ENCODE results near the gene FGD5. TPM values are rescaled to one million over a fixed set of nuclear protein-coding genes. Genes with fewer than 3 reads are reported as not detected.

FGD5 gene
- total and polyA plus RNA-seq, 2 experiments from 2014 or later: 7.4 to 12.2 TPM

- TF ChIP-seq, protein P1, sequence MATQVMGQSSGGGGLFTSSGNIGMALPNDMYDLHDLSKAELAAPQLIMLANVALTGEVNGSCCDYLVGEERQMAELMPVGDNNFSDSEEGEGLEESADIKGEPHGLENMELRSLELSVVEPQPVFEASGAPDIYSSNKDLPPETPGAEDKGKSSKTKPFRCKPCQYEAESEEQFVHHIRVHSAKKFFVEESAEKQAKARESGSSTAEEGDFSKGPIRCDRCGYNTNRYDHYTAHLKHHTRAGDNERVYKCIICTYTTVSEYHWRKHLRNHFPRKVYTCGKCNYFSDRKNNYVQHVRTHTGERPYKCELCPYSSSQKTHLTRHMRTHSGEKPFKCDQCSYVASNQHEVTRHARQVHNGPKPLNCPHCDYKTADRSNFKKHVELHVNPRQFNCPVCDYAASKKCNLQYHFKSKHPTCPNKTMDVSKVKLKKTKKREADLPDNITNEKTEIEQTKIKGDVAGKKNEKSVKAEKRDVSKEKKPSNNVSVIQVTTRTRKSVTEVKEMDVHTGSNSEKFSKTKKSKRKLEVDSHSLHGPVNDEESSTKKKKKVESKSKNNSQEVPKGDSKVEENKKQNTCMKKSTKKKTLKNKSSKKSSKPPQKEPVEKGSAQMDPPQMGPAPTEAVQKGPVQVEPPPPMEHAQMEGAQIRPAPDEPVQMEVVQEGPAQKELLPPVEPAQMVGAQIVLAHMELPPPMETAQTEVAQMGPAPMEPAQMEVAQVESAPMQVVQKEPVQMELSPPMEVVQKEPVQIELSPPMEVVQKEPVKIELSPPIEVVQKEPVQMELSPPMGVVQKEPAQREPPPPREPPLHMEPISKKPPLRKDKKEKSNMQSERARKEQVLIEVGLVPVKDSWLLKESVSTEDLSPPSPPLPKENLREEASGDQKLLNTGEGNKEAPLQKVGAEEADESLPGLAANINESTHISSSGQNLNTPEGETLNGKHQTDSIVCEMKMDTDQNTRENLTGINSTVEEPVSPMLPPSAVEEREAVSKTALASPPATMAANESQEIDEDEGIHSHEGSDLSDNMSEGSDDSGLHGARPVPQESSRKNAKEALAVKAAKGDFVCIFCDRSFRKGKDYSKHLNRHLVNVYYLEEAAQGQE (IDR thresholded peaks at IDR 0.05; ENCODE audit: unreplicated experiment): no peak
- no peak for TF ChIP-seq CTCF (conservative IDR thresholded peaks at IDR 0.05; ENCODE audit: low read depth in 2 of 2)
These were observed 5.9 kb downstream of the FGD5 start (continued) for GRCh38 chr3:14824646-14825045.

DNA sequence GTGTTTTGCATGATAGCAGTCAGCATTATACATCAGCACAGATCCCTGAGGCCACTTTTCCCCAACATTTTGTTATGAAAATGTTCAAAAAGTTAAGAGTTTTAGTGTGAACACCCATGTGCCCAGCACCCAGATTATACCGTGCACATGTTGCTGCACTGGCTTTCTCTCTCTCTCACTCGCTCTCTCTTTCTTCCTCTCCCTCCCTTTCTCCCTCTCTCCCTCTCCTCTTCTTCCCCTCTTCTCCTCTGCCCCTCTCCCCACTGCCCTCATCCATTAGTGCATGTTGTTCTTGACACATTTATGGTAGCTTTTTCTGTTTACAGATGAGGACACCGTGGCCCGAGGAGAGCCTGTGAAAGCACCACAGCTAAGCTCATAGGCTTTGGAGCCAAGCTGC, 7.3 kb downstream of the FGD5 start:
- Histone ChIP-seq H2AFZ (no peak overlapping the region), H3K4me2 (no peak overlapping the region), H3K27me3 (ENCODE audit: insufficient read depth) (no peaks in the 10 kb centered on the region), H4K20me1 (replicated peaks; ENCODE audit: insufficient read depth) (no peaks in the 10 kb centered on the region), H3F3A (replicated peaks; ENCODE audit: low read depth) (no peaks in the 10 kb centered on the region), H3K9me2 (ENCODE audit: insufficient read depth) (no peaks in the 10 kb centered on the region), H3K4me1 (ENCODE audit: insufficient read depth) (peaks cover 16% of the 10 kb centered on the region), H3K36me3 (ENCODE audit: insufficient read depth) (no peaks in the 10 kb centered on the region), H3K27ac (ENCODE audit: low read depth) (no peak overlapping the region), H3K4me3 (no peak overlapping the region), H3K79me2 (replicated peaks; ENCODE audit: insufficient read depth) (no peaks in the 10 kb centered on the region; the same call in 1 of the 2 replicates)
- H3K4me1 Mint-ChIP-seq: peaks cover 48% of the 10 kb centered on the region
- peaks cover 9% of the 10 kb centered on the region for H3K27me3 Mint-ChIP-seq (ENCODE audit: insufficient read depth, low read depth, poor library complexity)
- no peaks in the 10 kb centered on the region; the same call in 2 of the 3 replicates for H3K9me3 Mint-ChIP-seq
- no peaks in the 10 kb centered on the region; the same call in 1 of the 3 replicates for H3K36me3 Mint-ChIP-seq (ENCODE audit: low read depth)
- H3K27ac Mint-ChIP-seq: no peak overlapping the region
- TF ChIP-seq NANOG (IDR thresholded peaks at IDR 0.05; ENCODE audit: borderline replicate concordance) (no peak), ZNF114 (CRISPR knock-in tag; IDR thresholded peaks at IDR 0.05) (no peak), STAT1 (IDR thresholded peaks at IDR 0.05; ENCODE audit: unreplicated experiment) (no peak)
- no peak for ATAC-seq
- H3K4me3 Mint-ChIP-seq: no peak overlapping the region
- DNase-seq (ENCODE audit: low spot score): no peak

DNA sequence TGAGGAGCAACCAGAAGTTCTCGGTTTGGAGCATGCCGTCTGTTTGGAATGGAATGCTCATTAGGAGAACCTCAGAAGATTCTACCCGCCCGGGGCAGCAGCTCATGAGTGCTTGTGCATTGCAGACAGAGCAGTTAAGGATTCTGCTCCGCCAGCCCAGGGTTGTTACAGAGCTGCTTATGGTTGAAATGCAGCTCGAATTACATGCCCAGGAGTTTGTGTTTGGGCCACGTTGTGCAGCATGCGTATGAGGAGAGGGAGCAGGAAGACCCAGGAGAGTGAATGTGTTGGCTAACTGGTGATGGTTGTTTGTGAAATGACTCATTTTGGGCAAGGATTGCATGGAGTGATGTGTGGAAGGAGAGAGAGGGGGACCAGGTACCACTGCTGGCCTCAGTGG, 9.0 kb downstream of the FGD5 start:
- DNase-seq (ENCODE audit: low spot score): no peak
- no peak for ATAC-seq
- Mint-ChIP-seq H3K27me3 (ENCODE audit: insufficient read depth, low read depth, poor library complexity) (peaks cover 13% of the 10 kb centered on the region), H3K36me3 (ENCODE audit: low read depth) (no peaks in the 10 kb centered on the region), H3K9me3 (no peaks in the 10 kb centered on the region; the same call in 2 of the 3 replicates), H3K27ac (no peak overlapping the region), H3K4me3 (no peak overlapping the region), H3K4me1 (peaks cover 41% of the 10 kb centered on the region)
- H3K36me3 ChIP-seq (ENCODE audit: insufficient read depth): no peaks in the 10 kb centered on the region
- H3K4me3 ChIP-seq: no peak overlapping the region
- peaks cover 11% of the 10 kb centered on the region for H3K4me1 ChIP-seq (ENCODE audit: insufficient read depth)
- H3K9me2 ChIP-seq (ENCODE audit: insufficient read depth): no peaks in the 10 kb centered on the region
- H3F3A ChIP-seq (replicated peaks; ENCODE audit: low read depth): no peaks in the 10 kb centered on the region
- H4K20me1 ChIP-seq (replicated peaks; ENCODE audit: insufficient read depth): no peaks in the 10 kb centered on the region
- no peaks in the 10 kb centered on the region for H3K27me3 ChIP-seq (ENCODE audit: insufficient read depth)
- H3K4me2 ChIP-seq: no peak overlapping the region
- no peaks in the 10 kb centered on the region; the same call in 1 of the 2 replicates for H3K79me2 ChIP-seq (replicated peaks; ENCODE audit: insufficient read depth)
- H2AFZ ChIP-seq: no peak overlapping the region
- H3K27ac ChIP-seq (ENCODE audit: low read depth): no peak overlapping the region
- TF ChIP-seq CTCF (conservative IDR thresholded peaks at IDR 0.05; ENCODE audit: low read depth in 2 of 2) (no peak), EZH2phosphoT487 (IDR thresholded peaks at IDR 0.05; ENCODE audit: unreplicated experiment) (no peak), POLR2AphosphoS5 (IDR thresholded peaks at IDR 0.05; ENCODE audit: low read depth) (no peak), NANOG (IDR thresholded peaks at IDR 0.05; ENCODE audit: borderline replicate concordance) (no peak), STAT1 (IDR thresholded peaks at IDR 0.05; ENCODE audit: unreplicated experiment) (no peak), ZNF114 (CRISPR knock-in tag; IDR thresholded peaks at IDR 0.05) (no peak), JUNB (IDR thresholded peaks at IDR 0.05; ENCODE audit: unreplicated experiment) (no peak), EZH2 (IDR thresholded peaks at IDR 0.05; ENCODE audit: low read depth, unreplicated experiment) (no peak)
- TF ChIP-seq, protein P2, sequence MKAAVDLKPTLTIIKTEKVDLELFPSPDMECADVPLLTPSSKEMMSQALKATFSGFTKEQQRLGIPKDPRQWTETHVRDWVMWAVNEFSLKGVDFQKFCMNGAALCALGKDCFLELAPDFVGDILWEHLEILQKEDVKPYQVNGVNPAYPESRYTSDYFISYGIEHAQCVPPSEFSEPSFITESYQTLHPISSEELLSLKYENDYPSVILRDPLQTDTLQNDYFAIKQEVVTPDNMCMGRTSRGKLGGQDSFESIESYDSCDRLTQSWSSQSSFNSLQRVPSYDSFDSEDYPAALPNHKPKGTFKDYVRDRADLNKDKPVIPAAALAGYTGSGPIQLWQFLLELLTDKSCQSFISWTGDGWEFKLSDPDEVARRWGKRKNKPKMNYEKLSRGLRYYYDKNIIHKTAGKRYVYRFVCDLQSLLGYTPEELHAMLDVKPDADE (IDR thresholded peaks at IDR 0.05): no peak
- TF ChIP-seq, protein P1 (IDR thresholded peaks at IDR 0.05; ENCODE audit: unreplicated experiment): no peak
